ENCODE results near the gene DIAPH3. TPM values are rescaled to one million over a fixed set of nuclear protein-coding genes. Genes with fewer than 3 reads are reported as not detected.

Gene DIAPH3
- polyA plus RNA-seq, 1 of the 3 experiments (the other 2 are of a cell fraction), result 5.4 TPM

DNA sequence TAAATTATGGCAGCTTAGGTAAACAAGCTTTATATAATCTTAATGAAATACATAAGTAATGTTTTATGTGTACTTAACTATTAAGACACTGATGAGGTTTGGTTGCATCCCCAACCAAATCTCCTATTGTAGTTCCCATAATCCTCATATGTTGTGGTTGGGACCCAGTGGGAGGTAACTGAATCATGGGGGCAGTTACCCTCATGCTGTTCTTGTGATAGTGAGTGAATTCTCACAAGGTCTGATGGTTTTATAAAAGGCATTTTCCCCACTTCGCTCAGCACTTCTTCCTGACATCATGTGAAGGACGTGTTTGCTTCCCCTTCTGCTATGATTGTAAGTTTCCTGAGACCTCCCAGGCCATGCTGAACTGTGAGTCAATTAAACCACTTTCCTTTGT lies 212.7 kb downstream of the DIAPH3 start:
- POLR2A ChIA-PET, result no interaction called here
- WGBS (ENCODE audit: low lambda C conversion rate), result 95% methylated on average over 2 of the region's 2 CpGs
- Histone ChIP-seq H3K27ac (ENCODE audit: low read depth in 2 of 2, low read length in 1 of 2) (no peak overlapping the region), H3K4me2 (no peak overlapping the region), H3K9me3 (no peaks in the 10 kb centered on the region), H2AFZ (ENCODE audit: low read depth) (no peak overlapping the region), H3K4me1 (ENCODE audit: control insufficient read depth in 1 of 2, insufficient read depth in 2 of 2, low read depth in 1 of 2, low read length in 1 of 2) (no peaks in the 10 kb centered on the region; a peak in 1 of 4 replicates), H3K79me2 (ENCODE audit: insufficient read depth) (no peaks in the 10 kb centered on the region; the same call in 1 of the 2 replicates), H3K36me3 (replicated peaks in 1 of 2; ENCODE audit: control insufficient read depth in 1 of 2, insufficient read depth in 2 of 2, low read length in 1 of 2) (no peaks in the 10 kb centered on the region), H3K4me3 (ENCODE audit: low read depth in 2 of 2, low read length in 1 of 2) (no peak overlapping the region), H3K27me3 (ENCODE audit: insufficient read depth) (no peaks in the 10 kb centered on the region), H3F3A (replicated peaks; ENCODE audit: insufficient read depth) (no peaks in the 10 kb centered on the region), H3K9me2 (no peaks in the 10 kb centered on the region), H4K20me1 (ENCODE audit: insufficient read depth) (no peaks in the 10 kb centered on the region), H3K9ac (no peak overlapping the region)
- CTCF ChIA-PET, result interaction anchor here (1.0 to 2.2 kb wide), 3 partner anchors 10 to 45 kb away, joined by 3 to 7 read pairs (median 5); no protein-coding TSS in a partner anchor
- no peak for DNase-seq
- TF ChIP-seq TAF1 (IDR thresholded peaks at IDR 0.05; ENCODE audit: borderline replicate concordance, low read depth, low read length), result no peak
- no peak for TF ChIP-seq USF1 (IDR thresholded peaks at IDR 0.05; ENCODE audit: borderline replicate concordance, low read depth)
- no peak for TF ChIP-seq RCOR1 (IDR thresholded peaks at IDR 0.05; ENCODE audit: low read length)
- no peak for TF ChIP-seq MXI1 (IDR thresholded peaks at IDR 0.05; ENCODE audit: low read depth, low read length)
- no peak for TF ChIP-seq EZH2phosphoT487 (IDR thresholded peaks at IDR 0.05; ENCODE audit: borderline replicate concordance, low read depth)
- no peak for TF ChIP-seq TCF12 (IDR thresholded peaks at IDR 0.05)
- no peak for TF ChIP-seq RXRA (IDR thresholded peaks at IDR 0.05; ENCODE audit: borderline replicate concordance, low read depth)

GRCh38 chr13:59950266-59950665 lies 213.5 kb downstream of the DIAPH3 start:
- Histone ChIP-seq H3K9ac (no peak overlapping the region), H3K4me2 (no peak overlapping the region), H3K4me3 (ENCODE audit: low read depth in 2 of 2, low read length in 1 of 2) (no peak overlapping the region), H3K36me3 (replicated peaks in 1 of 2; ENCODE audit: control insufficient read depth in 1 of 2, insufficient read depth in 2 of 2, low read length in 1 of 2) (no peaks in the 10 kb centered on the region), H3K27me3 (ENCODE audit: insufficient read depth) (no peaks in the 10 kb centered on the region), H4K20me1 (ENCODE audit: insufficient read depth) (no peaks in the 10 kb centered on the region), H3K79me2 (ENCODE audit: insufficient read depth) (no peaks in the 10 kb centered on the region; the same call in 1 of the 2 replicates), H3K9me2 (no peaks in the 10 kb centered on the region), H3K27ac (ENCODE audit: low read depth in 2 of 2, low read length in 1 of 2) (no peak overlapping the region), H3F3A (replicated peaks; ENCODE audit: insufficient read depth) (no peaks in the 10 kb centered on the region), H3K9me3 (no peaks in the 10 kb centered on the region), H3K4me1 (ENCODE audit: control insufficient read depth in 1 of 2, insufficient read depth in 2 of 2, low read depth in 1 of 2, low read length in 1 of 2) (no peaks in the 10 kb centered on the region; a peak in 1 of 4 replicates), H2AFZ (ENCODE audit: low read depth) (no peak overlapping the region)
- ChIA-PET POLR2A (no interaction called here), CTCF (interaction anchor here (1.0 to 2.2 kb wide), 3 partner anchors 11 to 44 kb away, joined by 3 to 7 read pairs (median 5); no protein-coding TSS in a partner anchor)
- DNase-seq, result no peak
- WGBS (ENCODE audit: low lambda C conversion rate), result 96% methylated on average over 2 of the region's 2 CpGs
- no peak for TF ChIP-seq GABPA (IDR thresholded peaks at IDR 0.05; ENCODE audit: low read depth)
- no peak for TF ChIP-seq NRF1 (IDR thresholded peaks at IDR 0.05; ENCODE audit: low read depth, low read length)
- no peak for TF ChIP-seq SMC3 (IDR thresholded peaks at IDR 0.05; ENCODE audit: low read depth, low read length)
- TF ChIP-seq FOXM1 (IDR thresholded peaks at IDR 0.05; ENCODE audit: low read depth), result no peak
- no peak for TF ChIP-seq GATA2 (CRISPR knock-in tag; IDR thresholded peaks at IDR 0.05)
- no peak for TF ChIP-seq IRF3 (IDR thresholded peaks at IDR 0.05; ENCODE audit: low read depth, low read length)
- TF ChIP-seq FOSL2 (IDR thresholded peaks at IDR 0.05; ENCODE audit: borderline replicate concordance, low read depth), result no peak
- TF ChIP-seq TAF1 (IDR thresholded peaks at IDR 0.05; ENCODE audit: borderline replicate concordance, low read depth, low read length), result no peak
- no peak for TF ChIP-seq USF2 (IDR thresholded peaks at IDR 0.05; ENCODE audit: borderline replicate concordance, low read depth, low read length)
- TF ChIP-seq, protein P1, sequence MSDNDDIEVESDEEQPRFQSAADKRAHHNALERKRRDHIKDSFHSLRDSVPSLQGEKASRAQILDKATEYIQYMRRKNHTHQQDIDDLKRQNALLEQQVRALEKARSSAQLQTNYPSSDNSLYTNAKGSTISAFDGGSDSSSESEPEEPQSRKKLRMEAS (IDR thresholded peaks at IDR 0.05; ENCODE audit: low read depth), result no peak
- TF ChIP-seq PBX3 (IDR thresholded peaks at IDR 0.05), result no peak
- no peak for TF ChIP-seq TCF12 (IDR thresholded peaks at IDR 0.05)
- TF ChIP-seq RFX5 (IDR thresholded peaks at IDR 0.05; ENCODE audit: low read length), result no peak
- no peak for TF ChIP-seq CHD2 (IDR thresholded peaks at IDR 0.05; ENCODE audit: low read length, partially characterized antibody)
- no peak for TF ChIP-seq SIN3A (IDR thresholded peaks at IDR 0.05; ENCODE audit: borderline replicate concordance, low read depth, low read length)
- no peak for TF ChIP-seq USF1 (IDR thresholded peaks at IDR 0.05; ENCODE audit: borderline replicate concordance, low read depth)

Measured in SK-N-SH (cell line).